ENCODE results near the gene C15orf40.

C15orf40 gene

GRCh38 chr15:82992436-82992998 lies 18.9 kb downstream of the C15orf40 start:
- DNase-seq, result no peak

DNA sequence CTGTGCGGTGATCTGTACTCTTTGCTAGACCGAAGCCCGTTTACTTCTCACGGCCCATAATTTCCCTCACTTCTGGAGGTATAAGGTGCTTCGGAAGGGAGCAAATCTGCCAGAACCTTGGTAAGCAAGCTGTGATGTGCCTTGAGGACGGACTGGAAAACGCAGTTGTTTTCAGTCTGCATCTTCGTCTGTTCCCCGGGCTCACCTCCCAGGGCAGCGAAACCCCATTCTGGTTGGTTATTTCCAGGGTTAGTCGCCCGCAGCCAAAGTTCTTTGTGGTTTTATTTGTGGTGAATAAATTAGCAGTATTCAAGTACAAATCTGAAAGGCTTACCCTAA lies 25.0 kb downstream of the C15orf40 start:
- DNase-seq, result no peak

- DNase-seq, result peak; percentile 85
Measured at GRCh38 chr15:82985688-82986441, 25.6 kb downstream of the C15orf40 start, which contains the start of gene RAMAC. Gene RAMAC (plus strand): TSS chr15:82986210. CDS start chr15:82989019, 2,809 bp downstream.

DNA sequence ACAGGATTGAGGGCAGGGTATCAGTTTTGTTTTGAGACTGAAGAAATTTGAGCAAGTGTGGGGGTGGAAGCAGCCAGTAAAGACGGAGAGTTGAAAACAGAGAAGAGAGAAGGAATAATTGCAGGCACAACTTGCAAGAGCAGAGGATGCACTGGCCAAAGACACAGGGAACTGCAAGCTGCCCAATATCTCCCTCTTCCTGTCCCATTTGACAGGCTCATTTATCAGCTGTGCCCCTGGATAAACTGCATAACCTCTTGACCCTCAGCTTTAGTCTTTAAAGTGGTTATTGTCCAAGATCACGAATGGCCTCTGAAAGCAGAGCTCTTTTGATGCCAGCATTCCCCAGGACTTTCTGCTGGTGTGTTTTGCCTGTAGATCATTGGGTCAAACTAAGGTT lies 30.5 kb downstream of the C15orf40 start:
- DNase-seq, result no peak

GRCh38 chr15:82979726-82980125 lies 31.7 kb downstream of the C15orf40 start:
- DNase-seq, result no peak

DNA sequence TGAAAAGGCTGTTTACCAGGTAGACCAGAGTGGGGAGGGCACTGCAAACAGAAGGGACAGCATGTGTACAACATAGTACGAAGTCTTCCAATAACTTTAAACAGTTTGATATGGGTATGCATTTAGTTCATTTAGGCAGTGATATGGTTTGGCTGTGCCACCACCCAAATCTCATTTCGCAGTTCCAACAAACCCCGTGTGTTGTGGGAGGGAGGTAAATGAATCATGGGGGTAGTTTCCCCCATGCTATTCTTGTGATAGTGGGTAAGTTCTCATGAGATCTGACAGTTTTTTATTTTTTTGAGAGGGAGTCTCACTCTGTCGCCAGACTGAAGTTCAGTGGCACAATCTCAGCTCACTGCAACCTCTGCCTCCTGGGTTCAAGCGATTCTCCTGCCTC lies 33.0 kb downstream of the C15orf40 start:
- no peak for DNase-seq

DNA sequence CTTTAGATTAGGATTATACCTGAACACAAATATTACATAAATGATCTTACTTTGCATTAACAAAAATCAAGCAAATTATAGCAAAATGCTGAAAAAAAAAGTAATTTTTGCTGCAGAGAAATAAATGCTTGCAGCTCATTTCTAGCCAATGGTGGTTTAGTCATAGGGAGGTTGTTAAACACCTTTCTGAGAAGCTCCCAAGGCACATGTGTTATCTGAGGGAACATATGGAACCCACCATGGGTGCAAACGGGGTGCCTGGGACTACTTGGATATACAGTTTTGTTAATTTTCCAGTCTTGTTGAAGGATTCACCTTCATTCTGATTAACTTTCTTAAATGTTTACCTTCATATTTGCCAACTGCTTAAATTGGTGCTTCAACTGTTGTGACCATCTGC lies 34.4 kb downstream of the C15orf40 start:
- no peak for DNase-seq

DNA sequence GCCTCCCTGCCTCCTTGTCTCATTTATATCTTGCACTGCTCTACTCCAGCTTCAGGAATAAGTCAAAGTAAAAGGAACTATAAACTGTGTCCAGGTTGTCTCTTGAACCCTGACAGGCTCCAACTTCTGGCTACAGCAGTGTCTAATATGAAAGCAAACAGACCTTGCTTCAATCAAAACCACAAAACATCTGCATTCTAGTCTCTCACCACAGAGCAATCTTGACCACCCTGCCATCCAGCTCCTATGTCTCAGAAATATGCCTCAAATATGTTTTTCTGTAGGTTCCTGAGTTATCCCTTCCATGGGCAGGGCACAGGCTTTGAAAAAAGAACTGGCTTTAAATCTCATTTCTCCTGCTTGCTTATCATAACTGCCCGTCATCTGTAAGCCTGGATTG lies 38.4 kb downstream of the C15orf40 start:
- DNase-seq, result no peak

DNA sequence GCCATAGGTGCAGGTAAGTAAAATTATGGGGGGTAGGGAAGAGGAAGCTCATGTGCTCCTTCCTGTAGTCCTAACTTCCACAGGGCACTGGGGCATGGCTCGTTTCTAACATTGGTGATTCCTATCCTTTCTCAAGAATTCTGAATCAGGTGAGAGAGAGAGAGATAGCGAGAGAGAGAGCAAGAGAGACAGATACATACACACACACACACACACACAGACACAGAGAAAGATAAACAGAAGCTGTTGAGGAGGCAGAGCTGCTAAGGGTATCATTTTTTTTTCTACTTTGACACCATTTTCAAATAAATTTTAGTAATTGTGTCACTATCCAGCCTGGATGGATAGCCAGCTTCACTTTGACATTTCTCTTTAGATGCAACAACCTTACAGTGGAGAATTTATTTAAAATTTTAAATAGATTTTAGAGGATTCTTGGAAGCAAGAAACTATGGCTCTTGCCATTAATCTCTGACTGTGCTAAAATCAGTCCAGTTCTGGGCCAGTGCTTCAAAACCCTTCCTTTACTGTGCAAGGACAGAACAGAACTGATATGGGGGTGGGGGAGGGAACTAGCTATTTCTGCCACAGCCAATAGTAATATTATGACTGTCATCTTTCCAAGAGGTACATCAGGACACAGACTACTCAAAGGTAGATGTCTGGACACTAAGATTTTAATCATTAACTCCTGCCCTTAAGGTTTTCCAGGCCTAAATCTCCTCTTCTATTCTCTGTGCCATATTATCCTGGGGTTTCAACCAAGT lies 40.0 kb downstream of the C15orf40 start:
- DNase-seq, result no peak

- DNase-seq, result no peak
Measured at GRCh38 chr15:82970696-82971095, 40.7 kb downstream of the C15orf40 start.

GRCh38 chr15:82970078-82970686 lies 41.3 kb downstream of the C15orf40 start:
- no peak for DNase-seq

DNA sequence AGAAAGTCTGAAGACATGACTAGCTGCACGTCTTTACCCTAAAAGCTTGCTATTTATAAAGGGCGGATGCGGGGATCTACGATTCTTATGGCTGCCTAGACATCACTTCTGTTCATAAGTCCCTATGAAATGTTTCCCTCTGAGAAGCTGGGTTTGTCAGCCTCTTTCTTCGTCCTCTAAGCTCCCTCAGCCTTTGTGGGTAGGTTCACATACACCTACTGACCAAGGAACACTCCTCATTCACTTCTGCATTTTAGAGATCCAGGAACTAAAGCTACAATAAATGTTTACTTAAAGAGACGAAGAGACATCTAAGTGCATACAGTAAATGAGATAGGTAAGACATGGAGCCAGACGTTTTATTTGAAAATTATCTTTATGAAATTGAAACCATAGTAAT lies 42.1 kb downstream of the C15orf40 start:
- DNase-seq, result no peak

- DNase-seq, result no peak
Measured at GRCh38 chr15:82968066-82968465, 43.4 kb downstream of the C15orf40 start.

GRCh38 chr15:82966671-82967071 lies 44.8 kb downstream of the C15orf40 start:
- no peak for DNase-seq

DNA sequence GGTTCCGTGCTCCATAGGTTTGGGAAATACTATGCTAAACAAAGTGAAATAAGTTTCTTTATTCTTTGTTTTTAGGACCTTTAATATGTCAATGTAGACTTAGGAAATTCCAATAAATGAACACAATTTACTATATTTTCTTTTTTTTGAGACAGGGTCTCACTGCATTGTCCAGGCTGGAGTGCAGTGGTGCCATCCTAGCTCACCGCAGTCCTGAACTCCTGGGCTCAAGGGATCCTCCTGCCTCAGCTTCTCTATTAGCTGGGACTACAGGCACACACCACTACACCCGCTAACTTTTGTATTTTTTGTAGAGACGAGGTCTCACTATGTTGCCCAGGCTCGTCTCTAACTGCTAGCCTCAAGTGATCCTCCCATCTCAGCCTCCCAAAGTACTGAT lies 46.5 kb downstream of the C15orf40 start:
- DNase-seq, result no peak

GRCh38 chr15:82963471-82964341 lies 47.7 kb downstream of the C15orf40 start:
- no peak for DNase-seq

DNA sequence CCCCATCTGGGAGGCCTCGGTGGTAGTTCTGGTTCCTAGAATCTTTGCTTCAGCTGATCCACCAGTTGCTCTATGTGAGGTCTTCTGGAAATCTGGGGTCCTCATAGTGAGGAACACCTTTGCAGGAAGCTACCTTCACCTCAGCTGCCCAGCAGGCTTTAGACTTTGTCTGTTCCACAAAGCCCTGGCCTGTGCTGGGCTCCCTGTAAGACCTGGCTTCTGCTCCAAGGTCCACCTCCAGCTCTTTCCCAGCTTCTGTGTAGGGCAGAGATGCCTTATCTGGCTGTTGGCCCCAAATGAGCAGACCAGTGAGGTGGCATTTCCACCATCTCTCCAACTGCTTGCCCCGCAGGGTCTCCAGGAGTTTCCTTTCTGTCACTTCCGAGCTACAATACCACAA lies 50.7 kb downstream of the C15orf40 start:
- DNase-seq, result no peak

GRCh38 chr15:82959423-82959822 lies 52.0 kb downstream of the C15orf40 start:
- no peak for DNase-seq

- DNase-seq, result no peak
Measured at GRCh38 chr15:82958638-82959037, 52.8 kb downstream of the C15orf40 start.

DNA sequence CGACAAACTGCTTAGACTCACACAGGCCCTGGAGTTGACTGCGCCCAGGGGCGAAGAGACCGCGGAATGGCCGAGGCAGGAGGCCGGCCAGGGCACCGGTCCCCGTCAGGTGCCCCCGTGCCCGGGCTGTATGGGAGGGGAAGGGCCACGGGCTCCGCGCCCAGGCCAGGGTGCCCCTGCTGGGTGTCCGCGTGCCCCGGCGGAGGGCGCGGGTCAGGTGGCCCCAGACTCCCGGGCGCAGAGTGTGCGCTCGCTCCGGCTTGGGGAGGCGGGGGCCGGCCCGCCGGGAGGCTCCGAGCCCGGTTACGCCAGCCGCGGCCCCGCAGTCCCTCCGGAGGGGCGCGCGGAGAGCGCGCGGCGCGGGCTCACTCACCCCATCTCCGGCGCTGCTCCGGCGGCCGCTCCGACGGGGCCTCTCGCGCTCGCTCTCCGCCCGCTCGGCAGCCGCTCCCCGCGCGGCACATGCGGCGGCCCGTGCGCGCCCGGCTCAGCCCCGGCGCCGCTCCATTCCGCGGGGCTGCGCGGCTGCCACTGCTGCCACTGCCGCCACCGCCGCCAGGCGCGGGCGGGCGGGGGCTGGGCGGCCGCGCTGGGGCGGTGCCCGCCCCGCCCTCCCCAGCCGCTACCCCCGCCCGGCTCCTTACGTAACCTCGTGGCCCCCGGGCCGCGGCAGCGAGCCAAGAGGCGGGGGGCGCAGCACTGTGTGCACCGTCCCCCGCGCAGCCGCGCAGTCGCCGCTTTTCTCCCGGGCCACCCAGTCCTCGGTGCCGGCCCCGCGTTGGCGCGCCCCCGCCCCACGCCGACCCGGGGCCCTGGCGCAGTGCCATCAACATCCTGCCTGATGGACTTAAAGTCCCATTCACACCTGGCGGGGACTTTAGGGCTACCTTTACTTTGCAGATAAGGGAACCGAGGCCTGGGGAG lies 59.0 kb downstream of the C15orf40 start, which contains the start of gene HOMER2:
HOMER2 (minus strand) TSS at position 563 of the 924 bp plus-strand sequence; CDS start at position 378, 185 bp downstream.
- peak; percentile 29 for DNase-seq

DNA sequence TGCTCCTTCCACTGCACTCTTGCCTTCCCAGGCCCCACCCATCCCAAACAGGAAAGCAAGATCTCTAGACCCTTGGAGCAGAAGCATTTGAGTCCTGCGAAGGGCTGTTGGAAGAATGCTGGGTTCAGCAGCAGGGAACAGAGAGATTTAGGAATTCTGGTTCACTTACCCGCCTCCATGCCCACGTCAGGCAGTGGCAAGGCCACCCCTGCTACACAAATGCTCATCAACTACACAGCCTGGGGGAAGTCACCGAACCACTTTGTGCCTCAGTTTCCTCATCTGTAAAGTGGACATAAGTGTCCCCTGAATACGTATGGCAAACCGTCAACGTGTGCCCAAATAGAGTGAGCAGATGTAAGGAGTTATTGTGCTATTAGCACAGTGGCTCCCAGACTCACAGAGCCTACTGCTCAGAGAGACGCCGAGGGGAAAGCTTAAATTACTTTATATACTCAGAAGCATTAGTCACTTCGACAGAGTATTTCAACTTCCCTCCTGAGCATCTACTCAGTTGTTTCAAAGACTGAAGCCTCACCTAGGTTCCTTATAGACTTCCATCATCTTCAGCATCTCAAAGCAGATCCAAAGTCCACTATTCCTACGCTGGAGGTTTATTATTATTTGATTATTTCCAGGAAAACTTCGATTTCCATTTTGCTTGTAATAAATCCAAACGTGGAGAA lies 59.8 kb downstream of the C15orf40 start:
- no peak for DNase-seq

Data from activated CD4-positive, CD25-positive, alpha-beta regulatory T cell treated with anti-CD3 and anti-CD28 coated beads, Interleukin-2, amount 50 U/mL, for 72 hours (primary cell).